Heart left ventricle (tissue), 16 donors: ENCODE data around the gene TPST2. TPM values are rescaled to one million over a fixed set of nuclear protein-coding genes. Genes with fewer than 3 reads are reported as not detected.

Experiments used
- ATAC-seq, 4 donors: fragments of 200-7000 bp; cut with Tn5 transposase; one replicate each; pipeline ENCODE4 v1.9.1; 2020 to 2022; ENCODE audit warnings: moderate library complexity in 4 of 4, mild to moderate bottlenecking in 3 of 4, moderate number of reproducible peaks in 1 of 4
- DNase-seq, 5 donors: peaks; one replicate each; pipeline ENCODE4 v3.0.0-alpha.2; 2020
- H3K27ac ChIP-seq, 12 donors: fragments of 200-600 bp; sonication (generic) in 4 of 12; one replicate each; pipeline versions ENCODE4 v1.5.0 to v1.8.0; 2016 to 2022; ENCODE audit warnings: mild to moderate bottlenecking in 2 of 12
- H3K27me3 ChIP-seq, 9 donors: fragments of 200-600 bp; sonication (generic) in 2 of 9; one replicate each; pipeline versions ENCODE4 v1.5.1 to v1.8.0; 2016 to 2022; ENCODE audit warnings: mild to moderate bottlenecking in 3 of 9
- H3K36me3 ChIP-seq, 9 donors: fragments of 200-600 bp; sonication (generic) in 2 of 9; one replicate each; pipeline versions ENCODE4 v1.5.0 to v1.8.0; 2018 to 2022; ENCODE audit warnings: mild to moderate bottlenecking in 2 of 9
- H3K4me1 ChIP-seq, 12 donors: fragments of 200-600 bp; sonication (generic) in 4 of 12; one replicate each; pipeline versions ENCODE4 v1.5.0 to v1.8.0; 2016 to 2022; ENCODE audit warnings: mild to moderate bottlenecking in 3 of 12
- H3K4me3 ChIP-seq, 12 donors: fragments of 200-600 bp; sonication (generic) in 4 of 12; one replicate each; pipeline versions ENCODE4 v1.5.0 to v1.8.0; 2017 to 2022; ENCODE audit warnings: mild to moderate bottlenecking in 9 of 12, moderate library complexity in 4 of 12
- H3K9me3 ChIP-seq, 12 donors: fragments of 200-600 bp; sonication (generic) in 4 of 12; one replicate each; pipeline versions ENCODE4 v1.5.0 to v1.8.0; 2016 to 2022; ENCODE audit warnings: mild to moderate bottlenecking in 1 of 12
- POLR2A ChIP-seq, 2 donors: fragments of 450-650 bp; IDR thresholded peaks; one replicate each; pipeline ENCODE4 v1.6.1; 2017; ENCODE audit warnings: antibody characterized with exemption in 2 of 2, mild to moderate bottlenecking in 2 of 2, moderate library complexity in 2 of 2
- WGBS, 4 donors: extraction: QIAGEN DNeasy Blood & Tissue Kit in 2 of 4; methylation state at CpG; one replicate each; pipeline versions ENCODE4 v1.1.5 to v1.1.7; 2013 to 2018; 5-methylcytosine and 5-hydroxymethylcytosine counted together
- intact Hi-C, 10 donors: fragments of 100-400 bp; cut with DNase I; formaldehyde crosslinking; loops; one replicate each; pipeline versions ENCODE4 v1.11.1 to v1.14.2; 2022
- polyA plus RNA-seq, 2 donors: library from polyadenylated mRNA; stranded (reverse); fragments of 200-250 nt; gene quantifications; one replicate each; pipeline ENCODE4 v1.2.3, GENCODE V29; 2013
- total RNA-seq, 9 donors: library from RNA; depleted of rRNA in 2 of 9; stranded (reverse); fragments of >200 nt in 2 of 9; fragmentation: NEBNext Ultra II Directional in 3 of 9; extraction: Animal tissue kit (Norgen Biotek cat#: 25700) in 3 of 9; gene quantifications; one replicate each; pipeline versions ENCODE4 v1.1.0 to v1.2.4, GENCODE V29; 2016 to 2023
- TF ChIP-seq, protein P1 (sequence below), 12 donors: fragments of 200-600 bp; sonication (generic) in 4 of 12; IDR thresholded peaks; one replicate each; pipeline versions ENCODE4 v1.5.0 to v1.8.0; 2018 to 2022; ENCODE audit warnings: antibody characterized with exemption in 12 of 12, mild to moderate bottlenecking in 5 of 12
- donor health status: ischemic (EF 13 %, LVEDD 7.1; RV severe dilation, severe dysfunction).
- donor health status: healthy with polysubstance abuse.
- donor health status: DM: no; HTN: yes; CAD: no.
- donor health status: DM: no; HTN: no; CAD: no.
- donor health status: ischemic (EF 25% LVEDD 6.9; RV normal size, moderate dysfunction).
- donor health status: ischemic (EF 25% LVEDD 5.7; RV mildly dilated, moderate dysfunction).
- donor health status: healthy.
- donor health status: DM: yes; HTN: yes; CAD: no.
- donor health status: ischemic (EF 35%, LVEDD 5.7; RV mildly dilated, moderate dysfunction).
- donor health status: nonischemic (EF 11% LVEDD 7.7; RV severe dilation, severe dysfunction).
- donor health status: DM: yes; HTN: yes; CAD: no.
- donor health status: PGD.
- donor health status: ischemic (EF 29% LVEDD 5.4; RV normal size, mild dysfunction).
- donor health status: nonischemic (EF 23%, LVEDD 6.1; RV moderate dilation, normal function).

The TPST2 gene
- total and polyA plus RNA-seq, 11 donors, result 12.1 to 103 (median 25.2) TPM

DNA sequence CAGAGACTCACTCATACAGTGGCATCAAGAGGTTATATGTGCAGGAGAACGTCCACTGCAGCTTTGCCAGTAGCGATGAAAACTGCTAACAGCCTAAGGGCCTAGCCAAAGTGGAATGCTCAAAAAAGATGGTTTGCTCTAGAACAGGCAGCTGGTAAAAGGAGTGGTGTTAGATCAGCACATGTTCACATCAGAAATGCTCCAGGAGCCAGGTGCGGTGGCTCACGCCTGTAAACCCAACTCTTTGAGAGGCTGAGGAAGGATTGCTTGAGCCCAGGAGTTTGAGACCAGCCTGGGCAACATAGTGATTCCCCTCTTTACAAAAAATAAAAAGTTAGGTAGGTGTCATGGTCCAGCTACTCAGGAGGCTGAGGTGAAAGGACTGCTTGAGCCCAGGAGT is 67.3 kb downstream of the TPST2 start:
- Histone ChIP-seq H3K4me1 (peaks cover 0 to 27% (median 6%) of the 10 kb centered on the region in 12 donors), H3K27me3 (no peaks in the 10 kb centered on the region), H3K27ac (no peak overlapping the region), H3K36me3 (peaks cover 0 to 40% (median 25%) of the 10 kb centered on the region in 9 donors), H3K9me3 (no peaks in the 10 kb centered on the region), H3K4me3 (no peak overlapping the region)
- intact Hi-C loops, result no loop called here
- no peak for DNase-seq
- ATAC-seq, result no peak
- TF ChIP-seq POLR2A (IDR thresholded peaks at IDR 0.05), result no peak
- TF ChIP-seq, protein P1, sequence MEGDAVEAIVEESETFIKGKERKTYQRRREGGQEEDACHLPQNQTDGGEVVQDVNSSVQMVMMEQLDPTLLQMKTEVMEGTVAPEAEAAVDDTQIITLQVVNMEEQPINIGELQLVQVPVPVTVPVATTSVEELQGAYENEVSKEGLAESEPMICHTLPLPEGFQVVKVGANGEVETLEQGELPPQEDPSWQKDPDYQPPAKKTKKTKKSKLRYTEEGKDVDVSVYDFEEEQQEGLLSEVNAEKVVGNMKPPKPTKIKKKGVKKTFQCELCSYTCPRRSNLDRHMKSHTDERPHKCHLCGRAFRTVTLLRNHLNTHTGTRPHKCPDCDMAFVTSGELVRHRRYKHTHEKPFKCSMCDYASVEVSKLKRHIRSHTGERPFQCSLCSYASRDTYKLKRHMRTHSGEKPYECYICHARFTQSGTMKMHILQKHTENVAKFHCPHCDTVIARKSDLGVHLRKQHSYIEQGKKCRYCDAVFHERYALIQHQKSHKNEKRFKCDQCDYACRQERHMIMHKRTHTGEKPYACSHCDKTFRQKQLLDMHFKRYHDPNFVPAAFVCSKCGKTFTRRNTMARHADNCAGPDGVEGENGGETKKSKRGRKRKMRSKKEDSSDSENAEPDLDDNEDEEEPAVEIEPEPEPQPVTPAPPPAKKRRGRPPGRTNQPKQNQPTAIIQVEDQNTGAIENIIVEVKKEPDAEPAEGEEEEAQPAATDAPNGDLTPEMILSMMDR (IDR thresholded peaks at IDR 0.05), result no peak
- 83 to 94% (median 91%) methylated on average over 4 of the region's 4 CpGs for WGBS, 4 donors

DNA sequence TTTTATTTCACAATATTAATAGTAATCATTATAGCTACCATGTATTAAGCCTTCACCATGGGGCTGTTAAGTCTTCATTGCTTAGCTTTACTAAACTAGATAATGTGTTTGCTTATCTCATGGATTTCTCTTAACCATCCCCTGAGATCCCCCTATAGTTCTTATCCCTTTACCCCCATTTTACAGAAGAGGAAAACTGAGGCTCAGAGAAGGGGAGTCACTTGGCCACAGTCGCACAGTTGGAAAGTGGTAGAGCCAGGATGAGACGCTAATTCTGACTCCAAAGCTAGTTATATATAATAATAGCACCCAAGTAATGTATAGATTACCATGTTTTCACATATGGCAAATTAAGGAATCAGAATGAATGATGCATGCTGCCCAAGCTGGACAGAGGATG is 67.9 kb downstream of the TPST2 start:
- ATAC-seq (no peak), DNase-seq (no peak)
- H3K4me3 ChIP-seq, result no peak overlapping the region
- H3K27me3 ChIP-seq, result no peaks in the 10 kb centered on the region
- intact Hi-C loops, result no loop called here
- peaks cover 0 to 35% (median 20%) of the 10 kb centered on the region in 9 donors for H3K36me3 ChIP-seq
- H3K9me3 ChIP-seq, result no peaks in the 10 kb centered on the region
- no peak overlapping the region for H3K27ac ChIP-seq
- TF ChIP-seq, protein P1 (IDR thresholded peaks at IDR 0.05), result no peak
- TF ChIP-seq POLR2A (IDR thresholded peaks at IDR 0.05), result no peak
- WGBS, 4 donors, result 93 to 100% (median 96%) methylated on average over 2 of the region's 2 CpGs
- H3K4me1 ChIP-seq, result peaks cover 0 to 21% (median 1%) of the 10 kb centered on the region in 12 donors

DNA sequence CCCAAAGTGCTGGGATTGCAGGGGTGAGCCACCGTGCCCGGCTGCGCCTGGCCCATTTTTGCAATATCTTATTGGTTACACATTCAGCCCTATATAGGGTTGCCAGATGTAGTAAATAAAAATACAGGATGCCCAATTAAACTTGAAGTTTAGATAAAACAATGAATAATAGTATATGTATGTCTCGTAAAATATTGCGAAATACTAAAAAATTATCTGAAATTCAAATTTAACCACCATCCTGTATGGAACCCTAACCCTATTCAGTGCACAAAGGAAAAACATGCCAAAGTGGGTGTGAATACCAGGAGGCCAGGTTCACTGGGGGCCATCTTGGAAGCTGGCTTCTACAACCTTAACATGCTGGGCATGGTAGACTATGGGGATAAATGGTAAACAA is 72.5 kb downstream of the TPST2 start:
- TF ChIP-seq, protein P1 (IDR thresholded peaks at IDR 0.05), result no peak
- TF ChIP-seq POLR2A (IDR thresholded peaks at IDR 0.05), result no peak
- intact Hi-C loops, result loop anchor here in 1 of 10 donors (10.0 kb wide), 1 partner anchor 67 kb away; no protein-coding TSS in a partner anchor
- no peak for DNase-seq

DNA sequence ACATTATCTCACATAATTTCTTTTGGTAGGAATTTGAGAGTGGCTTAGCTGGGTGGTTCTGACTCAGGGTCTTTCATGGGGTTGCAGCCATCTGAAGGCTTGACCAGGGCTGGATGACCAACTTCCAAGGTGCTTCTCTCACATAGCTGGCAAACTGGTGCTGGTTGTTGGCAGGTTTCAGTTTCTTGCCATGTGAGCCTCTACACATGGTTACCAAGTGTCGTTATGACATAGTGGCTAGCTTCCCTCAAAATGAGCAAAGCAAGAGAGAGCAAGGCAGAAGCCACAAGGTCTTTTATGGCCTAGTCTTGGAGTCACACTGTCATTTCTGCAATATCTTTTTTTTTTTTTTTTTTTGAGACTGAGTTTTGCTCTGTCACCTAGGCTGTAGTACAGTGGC is 73.4 kb downstream of the TPST2 start:
- no peaks in the 10 kb centered on the region for H3K27me3 ChIP-seq
- DNase-seq (no peak), ATAC-seq (no peak)
- no peaks in the 10 kb centered on the region for H3K9me3 ChIP-seq
- TF ChIP-seq, protein P1 (IDR thresholded peaks at IDR 0.05), result no peak
- TF ChIP-seq POLR2A (IDR thresholded peaks at IDR 0.05), result no peak
- no peaks in the 10 kb centered on the region for H3K36me3 ChIP-seq
- peaks cover 0 to 21% (median 13%) of the 10 kb centered on the region in 12 donors for H3K4me1 ChIP-seq
- H3K27ac ChIP-seq, result no peak overlapping the region
- WGBS, 4 donors, result 70 to 91% (median 75%) methylated on average over 1 of the region's 1 CpG
- H3K4me3 ChIP-seq, result no peak overlapping the region
- intact Hi-C loops, result loop anchor here in 1 of 10 donors (10.0 kb wide), 1 partner anchor 68 kb away; no protein-coding TSS in a partner anchor

More for the DNA sequence above, 72.5 kb downstream of the TPST2 start:
- peaks cover 0 to 2% (median 0%) of the 10 kb centered on the region in 9 donors for H3K36me3 ChIP-seq
- H3K4me1 ChIP-seq, result peaks cover 0 to 17% (median 10%) of the 10 kb centered on the region in 12 donors
- no peak overlapping the region for H3K27ac ChIP-seq
- H3K27me3 ChIP-seq, result no peaks in the 10 kb centered on the region
- no peak for ATAC-seq
- H3K4me3 ChIP-seq, result no peak overlapping the region
- H3K9me3 ChIP-seq, result no peaks in the 10 kb centered on the region
- WGBS, 4 donors, result 94 to 99% (median 96%) methylated on average over 5 of the region's 5 CpGs
